Measurements from ENCODE around the gene TCTN2. TPM values are rescaled to one million over a fixed set of nuclear protein-coding genes. Genes with fewer than 3 reads are reported as not detected.

TCTN2 gene
- total RNA-seq, 1 experiment from 2014 or later, result 12.1 TPM

DNA sequence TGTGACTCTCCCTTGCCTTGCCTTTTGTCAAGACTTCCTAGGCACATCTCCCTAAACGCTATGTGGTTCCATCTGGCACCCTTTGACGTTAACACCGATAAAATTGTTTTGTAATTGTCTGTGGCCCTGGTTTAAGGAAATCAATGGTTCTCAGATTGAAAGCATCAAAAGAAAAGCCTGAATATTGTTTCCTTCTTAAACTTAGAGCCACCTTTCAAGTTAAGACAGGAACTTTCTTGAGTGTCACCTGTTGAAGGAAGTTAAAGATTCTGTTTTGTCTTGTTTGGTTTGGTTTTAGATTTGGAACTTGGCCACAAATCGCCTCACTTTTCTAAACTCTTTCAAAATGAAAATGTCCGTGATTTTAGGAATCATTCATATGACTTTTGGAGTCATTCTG lies 76.4 kb downstream of the TCTN2 start:
- no peak overlapping the region for H2AFZ ChIP-seq (ENCODE audit: low read depth, low read length, poor library complexity, severe bottlenecking)
- H3K27me3 ChIP-seq (ENCODE audit: insufficient read depth, low read length), result no peaks in the 10 kb centered on the region
- H4K20me1 ChIP-seq (ENCODE audit: insufficient read depth), result no peaks in the 10 kb centered on the region
- ATAC-seq (no peak), DNase-seq (ENCODE audit: low read depth, low spot score) (no peak)
- no peak overlapping the region for H3K9ac ChIP-seq (ENCODE audit: low read length)
- no peaks in the 10 kb centered on the region for H3K4me1 ChIP-seq (ENCODE audit: control insufficient read depth in 1 of 2, insufficient read depth in 2 of 2, low read length in 2 of 2)
- RAD21 ChIA-PET (ENCODE audit: low non-redundant PET in 1 of 2, low total read pairs in 2 of 2, uncharacterized antibody in 2 of 2, unreplicated experiment in 2 of 2), result no interaction called here
- CTCF ChIA-PET, result no interaction called here
- POLR2A ChIA-PET, result no interaction called here
- H3K27ac ChIP-seq (ENCODE audit: low read depth, low read length), result no peak overlapping the region
- no TSS peak for BruUV-seq (replicated peaks)
- no peaks in the 10 kb centered on the region for H3K9me3 ChIP-seq (ENCODE audit: control insufficient read depth in 1 of 2, insufficient read depth in 1 of 2, low read depth in 1 of 2, low read length in 2 of 2)
- peaks cover 12 to 20% of the 10 kb centered on the region in 2 experiments; a peak in 3 of 4 replicates for H3K36me3 ChIP-seq (ENCODE audit: control insufficient read depth in 1 of 2, insufficient read depth in 2 of 2, low read length in 2 of 2)
- H3K79me2 ChIP-seq (ENCODE audit: insufficient read depth, low read length), result no peaks in the 10 kb centered on the region
- H3K9me2 ChIP-seq (ENCODE audit: insufficient read depth), result no peaks in the 10 kb centered on the region
- intact Hi-C loops (cut with micrococcal nuclease), result no loop called here
- TF ChIP-seq SIN3A (IDR thresholded peaks at IDR 0.05; ENCODE audit: low read depth) (no peak), ZNF274 (IDR thresholded peaks at IDR 0.05; ENCODE audit: low read depth, low read length) (no peak), SP1 (IDR thresholded peaks at IDR 0.05; ENCODE audit: low read depth) (no peak), POLR2AphosphoS5 (IDR thresholded peaks at IDR 0.05; ENCODE audit: low read depth, low read length) (no peak), CBX3 (IDR thresholded peaks at IDR 0.05; ENCODE audit: low read depth) (no peak), ELF1 (IDR thresholded peaks at IDR 0.05; ENCODE audit: borderline replicate concordance, low read depth) (no peak), EZH2 (IDR thresholded peaks at IDR 0.05) (no peak)
- no peak overlapping the region for H3K4me2 ChIP-seq (ENCODE audit: low read length)
- no peak overlapping the region for H3K4me3 ChIP-seq (replicated peaks in 1 of 2; ENCODE audit: low read depth in 1 of 2, low read length in 2 of 2)

DNA sequence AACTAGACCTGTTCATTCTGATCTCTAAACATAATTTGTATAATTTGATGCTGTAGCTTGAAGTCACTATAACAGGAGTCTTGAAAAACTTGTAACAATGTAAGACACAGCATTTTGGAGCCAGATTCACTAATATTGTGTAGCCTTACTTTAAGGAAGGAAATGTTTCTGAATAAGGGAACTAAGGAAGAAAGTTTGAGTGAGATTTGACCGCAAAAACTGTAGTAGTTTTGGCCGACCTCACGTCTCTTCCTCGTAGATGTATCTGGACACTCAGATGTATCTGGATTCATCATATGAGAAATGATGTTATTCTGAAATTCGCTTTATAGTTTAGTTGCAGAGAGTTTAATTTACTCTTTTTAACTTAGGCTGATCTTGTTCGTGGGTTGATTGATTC lies 77.2 kb downstream of the TCTN2 start:
- ChIA-PET CTCF (no interaction called here), RAD21 (ENCODE audit: low non-redundant PET in 1 of 2, low total read pairs in 2 of 2, uncharacterized antibody in 2 of 2, unreplicated experiment in 2 of 2) (no interaction called here)
- no peak for ATAC-seq

More for the DNA sequence above, 77.2 kb downstream of the TCTN2 start:
- BruUV-seq (replicated peaks), result no TSS peak
- no peak for TF ChIP-seq YY1 (IDR thresholded peaks at IDR 0.05; ENCODE audit: extremely low read depth, insufficient replicate concordance, low read depth, low read length)
- no peak for TF ChIP-seq POLR2A (IDR thresholded peaks at IDR 0.05; ENCODE audit: borderline replicate concordance, extremely low read depth, insufficient read depth, insufficient read length)
- no peaks in the 10 kb centered on the region for H3K79me2 ChIP-seq (ENCODE audit: insufficient read depth, low read length)
- H3K4me2 ChIP-seq (ENCODE audit: low read length), result no peak overlapping the region
- H3K9ac ChIP-seq (ENCODE audit: low read length), result no peak overlapping the region
- no peaks in the 10 kb centered on the region for H3K4me1 ChIP-seq (ENCODE audit: control insufficient read depth in 1 of 2, insufficient read depth in 2 of 2, low read length in 2 of 2)
- POLR2A ChIA-PET, result no interaction called here
- H2AFZ ChIP-seq (ENCODE audit: low read depth, low read length, poor library complexity, severe bottlenecking), result no peak overlapping the region
- no peak overlapping the region for H3K4me3 ChIP-seq (replicated peaks in 1 of 2; ENCODE audit: low read depth in 1 of 2, low read length in 2 of 2)
- intact Hi-C loops (cut with micrococcal nuclease), result no loop called here
- no peaks in the 10 kb centered on the region for H4K20me1 ChIP-seq (ENCODE audit: insufficient read depth)
- H3K9me3 ChIP-seq (ENCODE audit: control insufficient read depth in 1 of 2, insufficient read depth in 1 of 2, low read depth in 1 of 2, low read length in 2 of 2), result no peaks in the 10 kb centered on the region
- H3K9me2 ChIP-seq (ENCODE audit: insufficient read depth), result no peaks in the 10 kb centered on the region
- H3K36me3 ChIP-seq (ENCODE audit: control insufficient read depth in 1 of 2, insufficient read depth in 2 of 2, low read length in 2 of 2), result peaks cover 12 to 16% of the 10 kb centered on the region in 2 experiments; a peak in 3 of 4 replicates
- no peak for DNase-seq (ENCODE audit: low read depth, low spot score)
- no peaks in the 10 kb centered on the region for H3K27me3 ChIP-seq (ENCODE audit: insufficient read depth, low read length)
- no peak overlapping the region for H3K27ac ChIP-seq (ENCODE audit: low read depth, low read length)

Data from HCT116 (cell line).